ENCODE results near the gene LAMP2. TPM values are rescaled to one million over a fixed set of nuclear protein-coding genes. Genes with fewer than 3 reads are reported as not detected.
"Not testable (repeated sequence)": the region's sequence is repeated elsewhere in the genome, so short reads cannot be mapped to it uniquely, and the experiment has no call there.

LAMP2 gene
- 51.9 and 54.6 TPM in 2 replicates for total RNA-seq

DNA sequence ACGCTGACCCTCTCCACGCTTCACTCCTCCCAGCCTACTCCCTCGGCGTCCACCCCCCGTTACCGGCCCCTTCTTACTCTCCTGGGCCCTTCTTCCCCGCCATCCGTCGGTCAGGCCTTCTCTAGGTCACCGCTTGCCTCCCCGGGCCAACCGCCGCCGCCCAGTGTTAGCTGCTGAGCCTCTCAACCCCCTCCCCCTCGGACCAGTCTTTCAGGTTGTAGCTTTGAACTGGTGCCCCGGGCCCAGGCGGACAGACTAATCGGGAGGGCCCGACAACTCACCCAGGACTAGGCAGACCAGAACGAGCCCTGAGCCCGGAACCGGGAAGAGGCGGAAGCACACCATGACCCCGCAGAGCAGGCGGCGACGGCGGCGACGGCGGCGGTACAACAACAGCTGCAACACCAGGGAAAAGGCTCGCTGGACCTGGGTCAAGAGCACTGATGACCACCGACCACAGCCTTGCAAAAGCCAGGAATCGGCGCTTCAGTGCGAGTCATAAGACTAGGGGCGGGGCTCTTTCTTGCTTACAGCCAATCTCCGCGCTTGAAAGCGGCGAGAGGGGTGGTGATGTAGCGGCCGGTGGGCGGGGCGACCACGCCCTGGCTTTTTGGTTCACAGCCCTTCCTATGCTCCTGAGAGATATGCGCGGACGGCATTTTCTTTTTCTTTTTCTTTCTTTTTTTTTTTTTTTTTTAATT, at the start of gene LAMP2:
LAMP2 (minus strand) TSS at position 472 of the 701 bp plus-strand sequence; CDS start at position 345, 127 bp downstream.
- intact Hi-C loops (cut with micrococcal nuclease) = loop anchor here (1.0 kb wide), 3 partner anchors 12 to 135 kb away; partner anchors contain the start of gene MCTS1

DNA sequence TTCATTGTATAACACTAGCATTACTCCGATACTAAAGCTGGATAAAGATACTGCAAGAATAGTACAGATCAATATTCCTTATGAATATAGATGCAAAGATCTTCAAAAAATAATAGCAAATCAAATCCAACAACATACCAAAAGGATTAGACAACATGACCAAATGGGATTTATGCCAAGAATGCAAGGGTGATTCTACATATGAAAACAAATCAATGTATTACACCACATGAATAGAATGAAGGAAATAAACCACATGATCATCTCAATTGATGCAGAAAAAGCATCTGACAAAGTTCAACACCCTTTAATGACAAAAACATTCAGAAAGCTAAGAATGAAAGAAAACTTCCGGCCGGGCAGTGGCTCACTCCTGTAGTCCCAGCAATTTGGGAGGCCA, 48.8 kb upstream of the LAMP2 start:
- intact Hi-C loops (cut with micrococcal nuclease) = no loop called here

DNA sequence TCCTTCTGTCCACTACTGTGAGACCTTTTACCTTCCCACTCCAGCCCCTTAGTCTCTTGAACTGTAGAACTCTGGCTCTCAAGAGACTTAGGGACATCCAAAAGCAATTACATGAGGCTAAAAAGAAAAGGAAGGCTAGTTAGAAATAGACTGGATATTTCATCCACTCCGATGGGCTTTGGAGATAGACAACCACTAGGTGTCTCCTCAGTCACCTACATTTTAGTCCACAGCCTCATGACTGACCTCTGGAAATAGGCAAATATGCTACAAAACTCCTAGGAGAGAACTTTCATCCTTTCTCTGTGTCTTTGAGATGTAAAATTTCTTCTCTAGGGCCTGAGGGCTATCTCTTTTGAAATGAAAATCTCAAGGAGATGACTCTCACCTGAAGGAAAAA, 45.1 kb upstream of the LAMP2 start:
- intact Hi-C loops (cut with micrococcal nuclease) = no loop called here

DNA sequence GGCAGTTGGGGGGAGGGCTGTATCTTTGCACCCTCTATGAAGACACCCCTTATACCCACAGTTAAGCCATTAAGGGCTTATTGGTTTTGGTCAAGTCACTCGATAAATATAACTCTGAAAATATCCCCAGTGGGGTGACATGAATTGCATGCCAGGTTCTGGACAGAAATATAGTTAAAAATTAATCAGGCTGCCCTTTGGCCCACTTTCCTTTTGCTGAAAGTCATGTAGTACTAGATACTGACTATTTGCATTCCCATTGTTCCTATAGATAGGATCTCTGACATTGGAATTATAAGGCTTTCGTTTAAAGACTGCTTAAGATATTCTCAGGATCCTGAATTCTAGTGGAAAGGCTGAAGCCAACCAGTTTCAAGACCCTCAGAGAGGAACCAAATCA, 43.5 kb upstream of the LAMP2 start:
- intact Hi-C loops (cut with micrococcal nuclease) = no loop called here

DNA sequence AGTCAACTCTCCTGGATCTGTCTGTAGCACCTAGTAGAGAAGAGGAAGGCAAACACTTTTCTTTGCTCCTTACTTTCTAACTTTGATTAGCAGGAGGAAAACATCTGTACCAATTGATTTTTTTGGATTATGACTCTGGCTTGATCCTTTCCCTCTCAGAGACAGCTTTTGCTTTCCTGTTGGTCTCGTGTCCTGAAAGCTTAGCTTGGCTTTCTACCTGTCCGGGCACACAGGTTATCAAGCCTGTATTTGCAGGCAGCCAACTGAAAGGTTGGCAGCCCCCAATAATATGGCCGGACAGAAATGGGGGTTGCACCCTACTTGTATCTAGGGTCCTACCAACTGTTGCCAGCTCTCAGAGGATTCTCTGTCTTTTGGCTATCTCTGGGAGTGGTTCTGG, 43.1 kb upstream of the LAMP2 start:
- intact Hi-C loops (cut with micrococcal nuclease) = no loop called here

DNA sequence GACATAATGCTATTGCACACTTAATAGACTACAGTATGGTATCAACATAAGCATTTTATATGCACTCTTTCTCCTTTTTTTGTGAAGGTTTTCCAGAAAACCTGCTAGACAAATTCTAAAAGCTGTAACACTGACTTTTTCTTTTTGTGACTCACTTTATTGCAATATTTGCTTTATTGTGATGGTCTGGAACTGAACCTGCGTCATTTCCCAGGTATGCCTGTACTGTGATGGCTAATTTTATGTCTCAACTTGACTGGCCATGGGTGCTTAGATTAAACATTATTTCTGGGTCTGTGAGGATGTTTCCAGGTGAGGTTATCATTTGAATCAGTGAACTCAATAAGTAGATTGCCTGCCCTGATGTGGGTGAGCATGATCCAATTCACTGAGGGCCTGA, 35.5 kb upstream of the LAMP2 start:
- intact Hi-C loops (cut with micrococcal nuclease) = no loop called here

DNA sequence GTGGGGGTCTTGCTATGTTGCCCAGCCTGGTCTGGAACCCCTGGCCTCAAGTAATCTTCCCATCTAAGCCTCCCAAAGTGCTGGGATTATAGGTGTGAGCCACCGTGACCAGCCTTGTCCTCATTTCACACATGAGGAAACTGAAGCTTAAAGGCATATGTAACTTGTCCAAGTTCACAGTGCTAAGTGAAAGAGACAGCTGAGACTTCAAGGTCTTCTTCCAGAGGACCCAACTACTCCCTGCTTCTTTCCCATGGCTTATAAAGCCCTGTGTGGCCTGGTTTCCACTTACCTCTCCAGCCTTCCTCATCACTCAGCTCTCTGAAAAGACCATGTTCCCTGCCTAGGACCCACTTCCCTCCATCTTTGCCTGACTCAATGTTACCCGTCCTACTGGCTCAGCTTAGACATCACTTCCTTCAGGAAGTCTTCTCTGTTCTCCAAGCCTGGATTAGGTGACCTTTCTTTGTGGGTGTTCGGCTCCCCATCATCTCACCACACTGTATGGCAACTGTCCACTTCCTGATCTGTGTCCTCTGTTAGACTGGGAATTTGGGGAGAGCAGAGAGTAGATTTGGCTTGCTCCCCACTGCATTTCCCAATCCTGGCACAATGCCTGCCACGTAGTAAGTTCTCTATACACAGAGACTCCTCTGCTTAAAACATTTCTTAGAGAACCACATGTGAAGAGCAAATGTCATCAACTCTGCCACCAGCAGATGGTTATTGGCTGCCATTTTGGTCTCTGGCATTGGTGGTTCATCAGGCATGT, 30.4 kb upstream of the LAMP2 start:
- intact Hi-C loops (cut with micrococcal nuclease) = loop anchor here (2.0 kb wide), 1 partner anchor 61 kb away; the partner anchor contains the start of gene CUL4B

DNA sequence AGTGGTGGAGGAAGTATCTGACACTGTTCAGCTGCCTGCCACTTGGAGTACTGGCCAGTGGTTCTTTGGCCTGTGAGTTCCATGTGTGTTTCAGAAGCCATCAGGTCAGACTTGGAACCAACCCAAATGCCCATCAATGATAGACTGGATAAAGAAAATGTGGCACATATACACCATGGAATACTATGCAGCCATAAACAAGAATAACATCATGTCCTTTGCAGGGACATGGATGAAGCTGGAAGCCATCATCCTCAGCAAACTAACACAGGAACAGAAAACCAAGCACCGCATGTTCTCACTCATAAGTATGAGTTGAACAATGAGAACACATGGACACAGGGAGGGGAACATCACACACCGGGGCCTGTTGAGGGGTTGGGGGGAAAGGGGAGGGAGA, 21.0 kb upstream of the LAMP2 start:
- intact Hi-C loops (cut with micrococcal nuclease) = not testable (repeated sequence)

DNA sequence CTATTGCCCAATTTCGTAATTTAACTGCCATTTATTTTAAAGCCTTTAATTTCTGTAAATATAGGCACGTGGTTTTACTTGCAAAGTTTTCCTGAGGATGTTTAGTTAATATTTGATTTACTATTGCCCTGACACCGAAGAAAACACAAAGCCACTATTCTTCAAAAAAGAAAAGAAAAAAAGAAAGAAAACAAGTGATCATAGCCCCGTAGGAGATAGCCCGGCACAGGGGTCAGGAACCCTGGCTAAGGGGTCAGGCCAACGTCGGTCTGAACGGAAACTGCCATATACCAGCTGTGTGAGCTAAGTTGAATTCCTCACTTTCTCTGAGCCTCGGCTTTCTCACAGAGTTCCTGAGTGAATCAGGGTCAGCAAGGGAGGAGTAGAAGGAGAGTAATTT, 17.7 kb upstream of the LAMP2 start:
- intact Hi-C loops (cut with micrococcal nuclease) = loop anchor here (1.0 to 10.0 kb wide), 3 partner anchors 12 to 182 kb away; partner anchors contain the start of gene MCTS1

DNA sequence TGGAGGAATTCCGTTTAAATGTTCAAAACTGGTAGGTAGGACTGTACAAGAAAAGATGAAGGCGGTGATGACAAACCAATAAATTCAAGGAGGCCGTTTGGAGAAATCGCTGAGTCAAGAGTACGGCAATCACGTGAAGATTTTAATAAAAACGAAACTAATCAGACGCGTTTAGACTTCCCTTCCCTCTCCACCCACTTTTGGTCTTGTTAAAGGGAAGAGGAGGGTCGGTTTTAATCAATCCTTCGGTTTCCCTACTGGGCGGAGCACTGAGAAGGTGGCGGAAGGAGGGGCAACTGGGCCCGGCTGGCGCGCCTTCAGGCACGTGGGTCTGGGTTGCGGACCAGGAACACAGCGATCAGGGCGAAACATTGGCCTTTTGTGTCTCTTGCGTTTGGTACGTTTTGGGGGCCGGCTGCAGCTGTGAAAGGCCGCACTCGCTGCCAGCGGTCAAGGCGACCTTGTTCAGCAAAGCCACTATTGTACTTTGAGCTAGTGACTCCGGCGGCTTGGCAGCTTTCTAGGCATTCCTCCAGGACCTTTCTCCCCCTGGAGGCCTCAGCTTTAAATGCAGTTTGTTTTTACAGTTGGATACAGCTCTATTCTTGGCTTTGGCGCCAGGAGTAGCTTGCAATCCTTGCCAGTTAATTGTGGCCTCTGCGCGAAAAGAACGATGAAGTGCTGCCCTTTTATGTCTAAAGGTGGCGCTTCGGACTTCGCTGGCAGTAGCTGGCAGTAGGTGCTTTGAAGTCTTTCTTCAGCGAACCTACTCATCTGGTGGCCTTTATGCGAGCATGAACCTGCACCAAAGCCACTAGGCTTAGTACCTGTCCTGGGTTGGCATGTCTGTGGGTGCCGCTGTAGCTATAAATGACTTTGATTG, 16.8 kb upstream of the LAMP2 start:
- intact Hi-C loops (cut with micrococcal nuclease) = loop anchor here (1.0 to 10.0 kb wide), 7 partner anchors 12 to 235 kb away; partner anchors contain the start of genes C1GALT1C1, LAMP2, MCTS1 and ZBTB33

DNA sequence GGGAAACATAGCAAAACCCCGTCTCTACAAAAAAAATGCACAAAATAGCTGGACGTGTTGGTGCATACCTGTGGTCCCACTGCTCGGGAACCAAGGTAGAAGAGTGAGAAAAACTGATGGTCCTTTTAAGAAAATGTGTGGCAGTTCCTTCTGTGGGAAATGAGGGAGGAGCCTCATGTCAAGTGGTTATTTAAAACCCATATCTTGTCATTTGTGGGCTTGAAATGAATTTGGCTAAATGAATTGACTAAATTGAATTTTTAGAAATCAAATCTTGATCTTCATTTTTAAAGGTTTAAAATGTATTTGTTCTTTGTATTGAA, 16.2 kb upstream of the LAMP2 start:
- intact Hi-C loops (cut with micrococcal nuclease) = loop anchor here (1.0 to 10.0 kb wide), 6 partner anchors 16 to 234 kb away; partner anchors contain the start of genes C1GALT1C1, LAMP2, MCTS1 and ZBTB33

DNA sequence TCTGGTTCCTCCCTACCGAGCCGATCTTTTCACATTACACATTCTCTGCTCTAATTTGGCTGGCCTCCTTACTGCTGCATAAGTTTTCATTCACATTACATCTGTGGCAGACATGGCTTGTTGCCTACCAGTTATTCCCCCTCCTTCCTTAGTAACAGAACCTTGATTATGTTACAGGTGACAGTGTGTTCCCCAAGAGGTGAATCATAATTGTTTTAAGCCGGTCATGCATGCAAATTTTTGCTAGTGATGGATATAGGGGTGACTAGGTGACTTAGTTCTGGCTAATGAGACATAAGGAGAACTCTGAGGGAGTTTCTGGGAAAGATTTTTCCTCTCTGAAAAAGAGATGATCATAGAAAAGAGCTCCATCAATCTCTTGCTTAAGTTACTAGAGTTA, 8.4 kb upstream of the LAMP2 start:
- intact Hi-C loops (cut with micrococcal nuclease) = loop anchor here (5.0 kb wide), 1 partner anchor 110 kb away; no protein-coding TSS in a partner anchor

DNA sequence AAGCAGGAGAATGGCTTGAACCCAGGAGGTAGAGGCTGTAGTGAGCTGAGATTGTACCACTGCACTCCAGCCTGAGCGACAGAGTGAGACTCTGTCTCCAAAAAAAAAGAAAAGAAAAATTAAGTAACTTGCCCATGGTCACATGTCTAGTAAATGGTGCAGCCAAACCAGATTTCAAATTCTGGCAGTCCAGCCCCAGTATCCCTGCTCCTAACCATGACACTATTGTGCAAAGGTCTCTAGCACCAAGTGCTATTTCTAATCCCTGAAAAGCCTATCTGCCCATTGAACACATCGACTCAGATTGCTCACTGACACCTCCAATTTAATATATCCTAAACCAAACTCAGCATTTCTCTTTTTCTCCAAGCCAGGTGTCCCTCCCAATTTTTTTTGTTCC, 7.6 kb upstream of the LAMP2 start:
- intact Hi-C loops (cut with micrococcal nuclease) = loop anchor here (5.0 kb wide), 1 partner anchor 109 kb away; no protein-coding TSS in a partner anchor

DNA sequence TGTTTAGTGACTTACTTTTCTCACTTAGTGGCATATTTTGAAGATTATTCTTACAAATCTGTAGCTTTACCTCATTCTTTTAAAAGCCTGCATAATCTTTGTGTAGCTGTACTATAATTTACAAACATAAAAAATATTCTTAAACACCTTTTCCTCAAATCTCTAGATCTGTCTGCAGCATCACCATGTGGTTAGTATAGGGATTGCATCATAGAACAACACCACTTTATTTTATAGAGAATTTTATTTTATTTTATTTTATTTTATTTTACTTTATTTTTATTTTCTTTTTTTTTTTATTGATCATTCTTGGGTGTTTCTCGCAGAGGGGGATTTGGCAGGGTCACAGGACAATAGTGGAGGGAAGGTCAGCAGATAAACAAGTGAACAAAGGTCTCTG, 6.4 kb upstream of the LAMP2 start:
- intact Hi-C loops (cut with micrococcal nuclease) = loop anchor here (1.0 to 5.0 kb wide), 2 partner anchors 95 to 108 kb away; no protein-coding TSS in a partner anchor

DNA sequence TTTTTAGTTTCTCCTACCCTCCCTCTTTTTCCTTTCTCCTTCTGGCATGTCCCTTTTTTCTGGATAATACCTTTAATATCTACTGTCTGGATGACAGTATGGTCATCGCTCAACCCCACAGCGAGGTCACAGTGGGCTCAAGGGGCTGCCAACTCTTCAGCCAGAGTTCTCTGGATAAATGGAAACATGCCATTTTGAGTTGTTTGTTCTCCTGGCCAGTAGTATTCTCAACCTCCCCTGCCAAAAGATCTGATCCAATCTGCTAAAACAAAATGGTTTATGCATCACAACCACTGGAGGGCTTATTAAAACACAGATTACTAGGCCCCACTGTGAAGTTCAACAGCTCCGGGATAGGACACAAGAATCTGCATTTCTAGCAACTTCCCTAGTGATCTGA, 5.0 kb upstream of the LAMP2 start:
- intact Hi-C loops (cut with micrococcal nuclease) = no loop called here

DNA sequence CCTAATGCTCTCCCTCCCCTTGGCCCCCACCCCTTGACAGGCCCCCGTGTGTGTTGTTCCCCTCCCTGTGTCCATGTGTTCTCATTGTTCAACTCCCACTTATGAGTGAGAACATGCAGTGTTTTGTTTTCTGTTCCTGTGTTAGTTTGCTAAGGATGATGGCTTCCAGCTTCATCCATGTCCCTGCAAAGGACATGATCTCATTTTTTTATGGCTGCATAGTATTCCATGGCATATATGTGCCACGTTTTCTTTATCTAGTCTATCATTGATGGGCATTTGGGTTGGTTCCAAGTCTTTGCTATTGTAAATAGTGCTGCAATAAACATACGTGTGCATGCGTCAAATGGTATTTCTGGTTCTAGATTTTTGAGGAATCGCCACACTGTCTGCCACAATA, 561 bp upstream of the LAMP2 start:
- intact Hi-C loops (cut with micrococcal nuclease) = loop anchor here (1.0 kb wide), 2 partner anchors 16 to 135 kb away; partner anchors contain the start of gene MCTS1

DNA sequence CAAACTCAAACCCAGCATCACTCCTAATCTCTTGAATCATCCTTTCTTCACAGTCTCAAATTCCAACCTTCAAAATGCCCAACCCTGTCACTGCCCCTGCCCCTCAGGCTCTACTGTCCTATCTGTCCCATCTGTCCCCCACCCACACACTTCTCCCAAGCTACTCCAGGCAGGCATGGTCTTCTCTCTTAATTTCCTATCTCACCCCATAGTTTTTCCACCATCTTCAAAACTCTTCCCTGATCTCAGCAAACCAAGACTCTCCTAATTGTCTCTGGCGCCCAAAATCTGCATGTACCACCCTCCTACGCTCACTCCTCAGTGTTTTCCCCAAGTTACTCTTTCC, 644 bp downstream of the LAMP2 start:
- intact Hi-C loops (cut with micrococcal nuclease) = loop anchor here (1.0 kb wide), 1 partner anchor 11 kb away; no protein-coding TSS in a partner anchor

DNA sequence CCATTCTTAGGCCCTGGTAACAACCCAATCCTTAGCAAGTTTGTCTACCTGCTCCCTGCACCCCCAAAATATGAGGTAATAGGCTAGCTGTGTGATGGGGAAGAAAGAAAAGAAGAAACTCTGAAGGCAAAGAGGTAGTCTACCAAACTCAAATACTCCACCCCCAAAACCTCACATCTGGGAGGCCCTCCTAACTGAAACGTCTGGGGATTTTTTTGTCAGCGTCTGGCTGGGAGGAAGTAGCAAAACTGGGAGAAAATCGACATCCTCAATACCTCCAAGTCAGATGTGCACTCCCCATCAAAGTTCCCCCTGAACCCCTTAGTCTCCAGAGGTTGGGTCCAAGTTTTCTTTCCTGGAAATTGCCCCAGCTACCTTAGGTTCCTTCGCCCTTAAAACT, 1.0 kb downstream of the LAMP2 start:
- intact Hi-C loops (cut with micrococcal nuclease) = loop anchor here (1.0 kb wide), 1 partner anchor 11 kb away; no protein-coding TSS in a partner anchor

DNA sequence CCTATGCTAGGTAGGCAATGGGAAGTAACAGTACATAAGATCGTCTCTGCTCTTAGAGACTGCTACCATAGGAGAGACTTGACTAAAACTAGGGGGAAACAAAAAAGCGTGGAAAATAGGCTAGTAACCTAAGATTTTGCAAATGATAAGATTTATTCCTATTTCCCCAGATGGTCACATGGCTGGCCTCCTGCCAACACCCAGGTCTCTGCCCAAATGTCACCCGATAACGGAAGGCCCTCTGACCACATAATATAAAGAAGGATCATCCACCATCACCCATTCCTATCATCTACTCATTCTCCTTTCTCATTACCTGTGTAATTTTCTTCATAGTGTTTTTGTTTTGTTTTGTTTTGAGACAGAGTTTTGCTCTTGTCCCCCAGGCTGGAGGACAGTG, 4.7 kb downstream of the LAMP2 start:
- intact Hi-C loops (cut with micrococcal nuclease) = no loop called here

DNA sequence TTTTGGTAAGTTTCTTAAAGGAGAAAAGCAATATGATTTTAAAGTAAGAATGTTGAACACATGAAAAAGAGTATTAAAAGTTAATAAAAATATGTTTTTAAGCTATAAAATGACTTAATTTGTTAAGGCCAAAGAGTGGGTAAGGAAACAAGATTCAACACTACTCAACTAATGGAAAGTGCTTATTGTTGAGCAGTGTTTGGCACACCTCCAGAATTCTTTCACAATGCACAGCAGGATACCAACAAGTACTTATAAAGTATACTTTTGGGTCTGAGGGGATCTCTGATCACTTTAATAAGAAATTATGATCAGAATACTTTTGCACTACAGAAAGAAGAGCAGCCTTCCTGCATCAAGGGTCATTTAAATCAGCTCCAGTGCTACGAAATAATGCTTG, 5.9 kb downstream of the LAMP2 start:
- intact Hi-C loops (cut with micrococcal nuclease) = no loop called here

DNA sequence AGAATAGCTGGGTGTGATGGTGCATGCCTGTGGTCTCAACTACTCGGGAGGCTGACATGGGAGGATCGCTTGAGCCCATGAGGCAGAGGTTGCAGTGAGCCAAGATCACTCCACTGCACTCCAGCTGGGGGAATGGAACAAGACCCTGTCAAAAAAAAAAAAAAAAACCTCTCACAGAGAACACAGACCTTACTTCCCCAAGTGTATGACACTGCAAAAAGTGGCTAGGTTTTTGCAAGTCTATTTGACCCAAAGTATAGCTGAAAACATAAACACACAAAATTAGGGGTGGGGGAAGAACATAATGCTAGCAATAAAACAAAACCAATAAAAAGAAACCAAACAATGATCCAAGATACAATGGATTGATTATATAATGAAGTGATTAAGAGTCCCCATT, 6.7 kb downstream of the LAMP2 start:
- intact Hi-C loops (cut with micrococcal nuclease) = no loop called here

All from T-helper 2 cell treated with Interferon-gamma antibody and Interleukin-4, amounts not matched to agents 100 ng/mL and 5 ng/mL, for 36 hours (primary cell).